Gastrocnemius medialis (tissue), 4 donors: ENCODE results near the gene PCDHB3.

Experiments used
- CTCF ChIP-seq, 5 experiments: fragments of 450-650 bp in 3 of 5; fragments of 200-600 bp in 2 of 5; sonication (generic) in 2 of 5; IDR thresholded peaks in 4 of 5; conservative IDR thresholded peaks in 1 of 5; 1 replicate in 4 of 5; 2 replicates in 1 of 5; pipeline ENCODE4 v1.5.1; 2016 to 2019; ENCODE audit warnings: antibody characterized with exemption in 5 of 5, mild to moderate bottlenecking in 3 of 5, moderate library complexity in 3 of 5
- POLR2A ChIP-seq, 2 donors: fragments of 450-650 bp; IDR thresholded peaks; one replicate each; pipeline ENCODE4 v1.6.1; 2017; ENCODE audit warnings: antibody characterized with exemption in 2 of 2, mild to moderate bottlenecking in 2 of 2, moderate library complexity in 2 of 2

GRCh38 chr5:141050622-141051520 lies 49.4 kb upstream of the PCDHB3 start, which contains the start of gene PCDHB1:
- TF ChIP-seq CTCF (IDR thresholded peaks at IDR 0.05 in 4 of 5, conservative IDR thresholded peaks at IDR 0.05 in 1 of 5) (no peak), POLR2A (IDR thresholded peaks at IDR 0.05) (no peak)
